ENCODE measurements around the gene ADIPOR1.
A peak's percentile ranks its signal among the peaks of the same experiment; 100 is the strongest.
"Not testable (repeated sequence)": the region's sequence is repeated elsewhere in the genome, so short reads cannot be mapped to it uniquely, and the experiment has no call there.

ADIPOR1 gene

DNA sequence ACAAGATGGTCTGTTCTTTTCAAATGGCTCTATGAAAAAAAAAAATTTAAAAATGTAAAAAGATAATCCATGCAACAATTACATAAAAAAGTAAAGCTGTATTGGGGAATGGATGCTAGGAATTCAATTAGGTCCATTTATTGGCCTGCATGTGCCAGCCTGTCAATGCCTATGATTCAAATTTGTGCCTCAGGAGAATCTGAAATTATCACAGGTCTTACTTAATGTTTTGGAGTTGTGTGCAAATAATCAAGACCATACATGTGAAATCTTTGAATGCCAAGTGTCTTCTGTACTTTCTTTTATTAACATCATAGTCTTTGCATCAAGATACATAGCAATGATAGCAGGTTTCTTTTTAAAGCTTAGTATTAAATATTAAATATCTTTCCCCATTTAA lies 17.6 kb downstream of the ADIPOR1 start:
- no peak for DNase-seq (ENCODE audit: low read depth in 1 of 2, low spot score in 1 of 2)

GRCh38 chr1:202938287-202938925 lies 19.7 kb downstream of the ADIPOR1 start:
- DNase-seq (ENCODE audit: low read depth in 1 of 2, low spot score in 1 of 2) = no peak

- DNase-seq (ENCODE audit: low read depth in 1 of 2, low spot score in 1 of 2) = not testable (repeated sequence)
Measured at GRCh38 chr1:202936409-202936808, 21.7 kb downstream of the ADIPOR1 start.

DNA sequence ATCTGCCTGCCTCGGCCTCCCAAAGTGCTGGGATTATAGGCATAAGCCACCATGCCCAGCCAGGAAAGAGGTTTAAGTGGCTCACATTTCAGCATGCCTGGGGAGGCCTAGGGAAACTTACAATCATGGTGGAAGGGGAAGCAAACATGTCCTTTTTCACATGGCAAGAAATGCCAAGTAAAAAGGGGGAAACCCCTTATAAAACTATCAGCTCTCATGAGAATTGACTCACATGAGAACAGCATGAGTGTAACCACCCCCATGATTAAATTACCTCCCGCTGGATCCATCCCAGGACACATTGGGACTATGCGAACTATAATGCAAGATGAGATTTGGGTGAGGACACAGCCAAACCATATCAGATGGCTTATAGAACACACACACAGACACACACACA lies 22.3 kb downstream of the ADIPOR1 start:
- DNase-seq (ENCODE audit: low read depth in 1 of 2, low spot score in 1 of 2) = no peak

DNA sequence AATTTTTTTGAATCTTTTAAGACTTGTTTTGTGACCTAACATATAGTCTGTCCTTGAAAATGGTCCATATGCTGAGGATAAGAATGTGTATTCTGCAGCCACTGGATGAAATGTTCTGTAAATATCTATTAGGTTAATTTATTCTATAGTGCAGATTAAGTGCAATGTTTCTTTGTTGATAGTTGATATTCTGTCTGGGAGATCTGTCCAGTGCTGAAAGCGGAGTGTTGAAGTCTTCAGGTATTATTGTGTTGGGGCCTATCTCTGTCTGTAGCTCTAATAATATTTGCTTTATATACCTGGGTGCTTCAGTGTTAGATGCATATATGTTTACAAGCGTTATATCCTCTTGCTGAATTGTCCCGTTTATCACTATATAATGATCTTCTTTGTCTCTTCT lies 23.4 kb downstream of the ADIPOR1 start:
- no peak for DNase-seq (ENCODE audit: low read depth in 1 of 2, low spot score in 1 of 2)

- DNase-seq (ENCODE audit: low read depth in 1 of 2, low spot score in 1 of 2) = no peak
Measured at GRCh38 chr1:202932476-202932875, 25.6 kb downstream of the ADIPOR1 start.

GRCh38 chr1:202926581-202927491 lies 31.3 kb downstream of the ADIPOR1 start, which contains the start of gene KLHL12:
Gene KLHL12, minus strand, starts transcription at chr1:202927234. Its CDS starts 2,072 bp downstream, at chr1:202925162.
- peak; percentile 83 to 88 for DNase-seq (ENCODE audit: low read depth in 1 of 2, low spot score in 1 of 2)

GRCh38 chr1:202923533-202923932 lies 34.6 kb downstream of the ADIPOR1 start:
- DNase-seq (ENCODE audit: low read depth in 1 of 2, low spot score in 1 of 2) = no peak

DNA sequence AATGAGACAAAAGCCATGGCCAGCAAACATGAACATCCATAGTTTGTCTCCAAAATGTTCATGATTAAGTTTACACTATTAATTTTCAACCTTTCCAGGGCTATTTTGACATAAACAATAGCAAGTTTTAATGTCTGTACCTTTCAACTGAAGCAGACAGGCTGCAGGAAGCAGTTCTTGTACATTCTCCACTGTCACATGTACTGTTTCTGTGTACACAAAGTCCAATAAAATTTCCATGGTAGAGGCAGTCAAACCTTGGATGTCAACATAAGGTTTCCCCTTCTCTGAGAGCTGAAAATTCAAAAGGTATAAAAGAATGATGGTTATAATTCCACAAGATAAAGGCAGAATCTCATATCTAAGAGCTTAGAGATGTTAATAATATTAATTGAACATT lies 38.5 kb downstream of the ADIPOR1 start:
- no peak for DNase-seq (ENCODE audit: low read depth in 1 of 2, low spot score in 1 of 2)

DNA sequence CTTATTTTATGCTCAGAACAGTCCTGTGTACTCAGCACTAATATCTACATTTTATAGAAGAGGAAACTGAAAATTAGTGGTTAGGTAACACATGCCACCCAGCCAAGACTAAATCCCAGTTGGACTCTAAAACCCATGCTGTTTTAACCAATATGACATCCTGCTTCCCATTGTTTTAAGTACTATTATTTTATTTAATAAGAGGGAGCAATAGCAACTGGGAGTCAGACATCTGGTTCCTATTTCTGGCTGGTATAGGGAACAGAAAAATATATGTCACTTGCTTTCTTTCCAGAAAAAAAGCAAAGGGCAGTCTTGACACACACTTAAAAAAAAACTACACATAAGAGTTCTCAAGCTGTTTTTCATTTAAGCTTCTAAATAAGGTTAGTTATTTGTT lies 43.0 kb downstream of the ADIPOR1 start:
- DNase-seq (ENCODE audit: low read depth in 1 of 2, low spot score in 1 of 2) = no peak

- not testable (repeated sequence) for DNase-seq (ENCODE audit: low read depth in 1 of 2, low spot score in 1 of 2)
Measured at GRCh38 chr1:202912476-202912875, 45.6 kb downstream of the ADIPOR1 start.

GRCh38 chr1:202909494-202909893 lies 48.6 kb downstream of the ADIPOR1 start:
- DNase-seq (ENCODE audit: low read depth in 1 of 2, low spot score in 1 of 2) = no peak

GRCh38 chr1:202908998-202909397 lies 49.1 kb downstream of the ADIPOR1 start:
- no peak for DNase-seq (ENCODE audit: low read depth in 1 of 2, low spot score in 1 of 2)

DNA sequence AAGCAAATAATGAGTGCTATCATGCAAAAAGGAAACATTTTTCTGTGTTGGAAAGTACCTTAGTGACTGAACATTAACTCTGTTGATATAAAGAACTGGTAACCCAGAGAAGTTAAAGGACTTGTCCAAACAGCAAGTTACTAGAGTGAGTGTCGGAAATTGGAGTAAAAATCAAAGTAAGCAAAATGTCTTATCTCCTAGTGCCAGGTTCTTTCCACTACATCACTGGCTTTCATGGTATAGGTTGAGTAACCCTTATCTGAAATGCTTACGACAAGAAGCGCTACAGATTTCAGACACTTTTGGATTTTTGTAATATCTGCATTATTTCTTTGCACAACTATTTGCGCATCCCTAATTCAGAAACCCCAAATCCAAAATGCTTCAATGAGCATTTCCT lies 52.8 kb downstream of the ADIPOR1 start:
- no peak for DNase-seq (ENCODE audit: low read depth in 1 of 2, low spot score in 1 of 2)

DNA sequence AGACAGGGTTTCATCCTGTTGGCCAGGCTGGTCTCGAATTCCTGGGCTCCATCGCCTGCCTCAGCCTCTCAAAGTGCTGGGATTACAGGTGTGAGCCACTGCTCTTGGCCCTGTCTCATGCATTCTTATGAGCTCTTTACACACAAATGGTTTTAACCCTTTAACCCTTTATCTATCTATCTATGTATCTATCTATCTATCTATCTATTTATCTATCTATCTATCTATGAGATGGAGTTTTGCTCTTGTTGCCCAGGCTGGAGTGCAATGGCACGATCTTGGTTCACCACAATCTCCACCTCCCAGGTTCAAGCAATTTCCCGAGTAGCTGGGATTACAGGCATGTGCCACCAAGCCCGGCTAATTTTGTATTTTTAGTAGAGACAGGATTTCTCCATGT lies 54.3 kb downstream of the ADIPOR1 start:
- not testable (repeated sequence) for DNase-seq (ENCODE audit: low read depth in 1 of 2, low spot score in 1 of 2)

GRCh38 chr1:202901555-202901954 lies 56.6 kb downstream of the ADIPOR1 start:
- DNase-seq (ENCODE audit: low read depth in 1 of 2, low spot score in 1 of 2) = no peak

DNA sequence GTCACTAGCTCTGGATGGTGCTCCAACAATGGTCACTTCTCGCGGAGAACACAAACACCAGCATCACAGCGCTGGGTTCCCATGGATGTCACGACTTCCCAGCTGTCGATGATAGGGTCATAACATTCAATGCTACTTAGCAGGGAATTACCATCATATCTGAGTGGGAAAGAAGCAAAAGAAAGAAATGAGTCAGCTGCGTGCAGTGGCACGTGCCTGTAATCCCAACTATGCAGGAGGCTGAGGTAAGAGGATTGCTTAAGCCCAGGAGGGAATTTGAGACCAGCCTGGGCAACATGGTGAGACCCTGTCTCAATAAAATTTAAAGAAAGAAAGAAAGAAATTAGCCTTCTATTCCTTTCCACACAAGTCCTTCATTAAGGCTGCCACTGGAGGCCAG lies 65.6 kb downstream of the ADIPOR1 start:
- DNase-seq (ENCODE audit: low read depth in 1 of 2, low spot score in 1 of 2) = no peak

Measured in stimulated activated CD4-positive, alpha-beta T cell treated with anti-CD3 and anti-CD28 coated beads, Interleukin-15, amount 100 ng/mL, for 1 hour (primary cell).